Skeletal muscle cell (primary cell): ENCODE results near the gene YY1.
"Not testable (repeated sequence)": the region's sequence is repeated elsewhere in the genome, so short reads cannot be mapped to it uniquely, and the experiment has no call there.

Source experiments
- DNase-seq: peaks from one replicate; pipeline ENCODE4 v3.0.0-alpha.2; 2010; ENCODE audit warnings: low read depth
- H3K4me3 ChIP-seq: 2 replicates; pipeline ENCODE4 v1.5.1; 2011; ENCODE audit warnings: low read depth, mild to moderate bottlenecking, control low read depth, low read length, moderate library complexity

YY1 gene

DNA sequence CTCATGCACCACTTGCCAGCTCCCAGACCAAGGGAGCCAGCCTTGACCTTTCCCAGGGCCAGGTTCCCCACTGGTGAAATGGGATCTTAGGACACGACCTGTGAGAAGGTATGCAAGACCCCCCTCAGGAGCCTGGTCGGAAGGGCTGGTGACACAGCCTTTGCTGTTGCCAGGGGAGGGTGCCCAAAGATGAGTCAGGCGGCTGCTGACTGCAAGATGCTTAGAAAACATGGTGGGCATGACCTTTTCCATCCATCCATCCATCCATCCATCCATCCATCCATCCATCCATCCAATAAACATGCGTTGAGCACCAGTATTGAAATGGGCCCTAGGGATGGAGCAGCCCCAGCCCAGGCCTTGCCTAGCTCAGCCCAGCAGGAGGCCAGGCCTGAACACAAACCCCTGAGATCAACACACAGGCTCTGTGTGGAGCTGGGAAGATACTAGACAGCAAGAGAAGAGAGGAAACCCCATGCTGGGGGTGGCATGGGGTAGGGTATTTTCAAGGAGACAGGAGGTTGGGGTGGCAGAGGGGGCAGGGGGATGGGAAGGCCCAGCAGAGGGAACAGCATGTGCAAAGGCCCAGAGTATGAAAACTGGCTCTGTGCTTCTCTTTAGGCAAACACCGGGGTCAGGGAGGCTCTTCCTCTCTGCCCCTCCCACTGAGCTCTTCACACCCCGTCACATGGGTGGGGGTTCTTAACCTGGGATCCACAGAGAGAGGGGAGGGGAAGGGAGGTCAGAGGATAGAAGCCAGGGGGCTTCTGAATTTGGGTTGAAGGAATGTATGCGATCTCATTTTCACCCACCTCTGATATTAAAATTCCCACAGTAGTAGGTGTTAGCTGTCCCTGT lies 26.2 kb upstream of the YY1 start:
- no peak for DNase-seq
- no peak overlapping the region for H3K4me3 ChIP-seq

- peak overlapping the region; percentile 69 for H3K4me3 ChIP-seq
- DNase-seq, result no peak
Observed at GRCh38 chr14:100213587-100213955, 25.4 kb upstream of the YY1 start.

DNA sequence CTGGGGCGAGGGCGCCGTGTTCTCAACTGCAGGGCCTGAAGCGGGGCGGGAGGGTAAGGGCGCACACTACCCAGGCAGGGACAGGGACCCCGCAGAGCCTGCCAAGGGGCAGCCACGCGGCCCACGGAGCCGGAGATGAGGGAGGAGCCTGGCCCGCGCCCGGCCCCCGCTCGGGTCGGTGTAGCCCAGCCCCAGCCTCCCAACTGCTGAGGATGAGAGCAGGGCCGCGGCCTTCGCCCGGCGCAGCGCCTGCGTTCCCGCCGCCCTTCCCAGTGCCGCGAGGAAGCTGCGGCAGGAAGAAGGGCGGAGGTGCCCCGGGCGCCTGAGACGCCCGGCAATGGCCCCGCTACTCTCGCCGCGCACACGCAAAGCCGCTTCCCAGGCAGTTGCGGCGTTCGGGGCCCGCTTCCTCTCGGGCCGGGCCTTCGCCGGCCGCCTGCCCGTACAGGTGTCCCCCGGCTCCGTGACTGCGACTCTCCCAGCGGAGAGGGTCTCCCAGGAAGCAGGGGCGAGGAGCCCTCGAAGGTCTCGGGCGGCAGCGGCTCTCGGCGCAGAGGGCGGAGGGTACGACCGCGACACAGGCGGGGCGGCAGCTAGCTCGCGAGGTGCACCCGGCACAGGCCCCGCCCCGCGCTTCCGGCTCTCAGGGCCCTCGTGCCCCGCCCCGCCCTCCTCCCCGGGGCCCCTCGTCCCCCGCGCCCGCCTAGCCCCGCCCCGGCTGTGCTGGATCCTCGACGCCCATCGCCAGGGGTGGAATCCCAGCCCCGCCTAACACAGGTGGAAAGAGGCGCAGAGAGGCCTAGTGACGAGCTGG lies 24.8 kb upstream of the YY1 start:
- DNase-seq, result no peak
- peak overlapping the region; percentile 69 for H3K4me3 ChIP-seq

- peak overlapping the region; percentile 69 for H3K4me3 ChIP-seq
- no peak for DNase-seq
Observed at GRCh38 chr14:100214770-100215083, 24.2 kb upstream of the YY1 start.

- no peak for DNase-seq
- no peak overlapping the region for H3K4me3 ChIP-seq
Observed at GRCh38 chr14:100215330-100215885, 23.5 kb upstream of the YY1 start.

DNA sequence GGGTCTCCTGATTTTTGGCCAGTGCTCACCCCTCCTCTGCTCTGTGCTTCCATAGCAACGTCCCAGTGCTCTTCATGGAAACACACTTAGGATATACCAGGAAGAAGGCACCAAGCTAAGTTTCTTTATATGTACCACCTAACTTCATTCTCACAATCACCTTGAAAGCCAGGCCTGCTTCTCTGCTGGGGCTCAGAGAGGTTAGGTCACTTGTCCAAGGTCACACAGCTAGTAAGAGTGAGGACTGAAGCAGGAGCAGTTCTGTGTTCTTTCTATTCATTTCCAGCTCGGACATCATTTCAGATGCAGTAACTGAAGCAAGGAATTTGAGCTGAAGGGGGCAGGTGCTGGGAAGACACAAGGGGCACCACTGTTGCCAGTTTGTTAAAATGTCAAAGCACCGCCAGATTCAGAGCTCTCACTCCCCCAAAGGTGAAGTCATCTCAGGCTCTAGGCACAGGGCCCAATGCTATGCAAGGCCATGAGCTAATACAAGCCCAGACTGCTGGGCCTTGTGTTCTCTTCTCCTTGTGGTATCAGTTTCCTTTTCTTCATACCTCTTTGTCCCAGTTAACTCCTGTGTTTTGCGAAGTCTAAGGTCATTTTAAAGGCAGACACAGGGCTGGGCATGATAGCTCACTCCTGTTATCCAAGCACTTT lies 19.7 kb upstream of the YY1 start:
- DNase-seq, result no peak
- no peak overlapping the region for H3K4me3 ChIP-seq

- peak overlapping the region; percentile 51 for H3K4me3 ChIP-seq
- DNase-seq, result peak; percentile 18
Observed at GRCh38 chr14:100221533-100222223, 17.3 kb upstream of the YY1 start.

DNA sequence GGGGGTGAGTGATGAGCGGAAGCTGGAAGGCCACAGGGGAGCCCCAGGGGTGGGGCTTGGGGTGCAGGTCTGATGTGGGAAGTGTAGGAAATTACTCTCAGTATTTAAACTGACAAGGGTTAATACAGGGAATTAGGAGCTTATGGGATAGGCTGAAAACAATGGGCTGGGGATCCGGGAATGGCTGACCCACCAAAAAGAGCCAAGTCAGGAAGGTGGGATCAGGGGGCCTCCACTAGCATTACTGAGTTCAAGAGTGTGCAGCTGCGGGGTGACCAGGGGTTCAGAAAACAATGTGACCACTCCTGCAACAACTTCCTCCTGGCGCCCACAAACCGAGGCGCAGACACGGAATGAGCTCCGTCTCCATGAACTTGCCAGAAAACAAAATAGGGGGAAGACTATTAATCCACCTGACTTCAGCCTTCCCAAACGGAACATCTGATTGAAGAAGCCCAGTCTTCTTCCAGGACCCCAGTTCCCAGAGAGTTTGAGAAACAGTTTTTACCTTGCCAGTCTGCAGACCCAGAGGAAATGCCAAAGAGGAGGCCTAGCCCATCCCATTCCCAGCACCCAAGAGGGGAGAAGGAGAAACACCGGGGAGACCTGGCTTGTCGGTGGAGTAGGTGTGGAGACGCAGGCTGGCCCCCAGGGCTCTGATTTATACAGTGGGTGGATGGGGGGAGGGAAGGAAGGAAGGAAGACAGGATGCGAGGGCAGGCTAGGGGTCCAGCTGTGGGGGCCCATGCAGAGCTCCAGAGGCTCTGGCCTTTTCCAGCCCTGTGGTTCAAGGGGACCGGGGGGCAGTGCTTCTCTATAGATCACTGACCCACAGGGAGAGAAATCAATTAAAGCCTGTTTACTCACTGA lies 16.5 kb upstream of the YY1 start:
- peak overlapping the region; percentile 51 for H3K4me3 ChIP-seq
- no peak for DNase-seq

- no peak overlapping the region for H3K4me3 ChIP-seq
- no peak for DNase-seq
Observed at GRCh38 chr14:100223332-100224201, 15.4 kb upstream of the YY1 start.

DNA sequence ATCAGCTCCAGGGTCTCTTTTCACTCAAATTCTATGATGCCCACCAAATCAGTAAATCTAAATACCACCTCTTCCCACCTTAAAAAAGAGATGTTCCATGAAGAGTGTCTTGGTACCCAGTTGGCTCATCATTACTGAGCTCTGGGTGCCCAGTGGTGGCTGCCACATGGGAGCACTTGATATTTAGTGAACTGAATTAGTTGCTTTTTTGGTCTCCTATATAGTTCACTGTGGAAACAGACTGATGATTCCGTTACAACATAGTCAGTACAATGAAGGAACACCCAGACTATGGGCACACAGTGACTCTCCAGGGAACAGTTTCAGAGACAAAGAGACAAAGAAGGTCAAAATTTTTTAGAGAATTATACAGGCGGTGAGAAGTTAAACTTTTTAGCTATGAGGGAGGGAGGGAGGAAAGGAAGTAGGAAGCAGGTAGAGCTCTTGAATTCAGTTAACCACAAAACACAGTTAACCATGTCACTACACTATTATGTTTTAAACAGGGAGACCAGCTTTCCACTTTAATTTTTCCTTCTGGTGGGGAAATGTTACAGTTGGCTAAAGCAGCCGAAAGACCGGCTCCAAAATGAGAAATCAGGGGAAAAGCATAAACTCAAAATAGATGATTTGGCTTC lies 14.6 kb upstream of the YY1 start:
- DNase-seq, result no peak
- H3K4me3 ChIP-seq, result no peak overlapping the region

DNA sequence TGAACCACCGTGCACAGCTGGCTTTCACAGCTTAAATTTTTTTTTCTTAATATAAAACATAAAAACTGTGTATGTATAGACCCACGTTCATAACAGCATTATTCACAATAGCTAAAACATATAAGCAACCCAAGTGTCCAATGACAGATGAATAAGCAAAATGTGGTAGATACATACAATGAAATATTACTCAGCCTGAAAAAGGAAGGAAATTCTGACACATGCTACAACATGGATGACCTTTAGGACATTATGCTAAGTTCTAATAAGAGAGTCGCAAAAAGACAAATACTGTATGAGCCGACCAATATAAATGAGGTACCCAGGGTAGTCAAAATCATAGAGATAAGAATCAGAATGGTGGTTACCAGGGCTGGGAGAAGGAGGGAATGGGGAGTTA lies 13.8 kb upstream of the YY1 start:
- no peak overlapping the region for H3K4me3 ChIP-seq
- DNase-seq, result no peak

DNA sequence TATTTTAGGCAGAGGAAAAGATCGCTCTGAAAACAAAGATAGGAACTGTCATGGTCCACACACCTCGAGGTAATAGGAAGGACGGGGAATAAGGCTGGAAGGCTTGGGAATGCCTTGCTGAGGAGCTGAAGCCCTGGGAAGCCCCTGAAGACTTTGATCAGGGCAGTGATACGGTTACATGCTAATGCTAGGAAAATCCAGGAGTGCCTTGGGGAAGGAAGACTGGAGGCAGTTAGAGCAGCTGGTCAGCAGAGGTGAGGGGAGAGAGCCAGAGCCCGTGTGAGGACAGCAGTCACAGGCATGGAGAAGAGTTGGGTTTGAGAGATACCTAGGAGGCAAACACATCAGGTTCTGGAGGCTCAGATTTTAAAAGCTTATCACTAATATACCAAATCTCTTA lies 8.6 kb upstream of the YY1 start:
- H3K4me3 ChIP-seq, result no peak overlapping the region
- DNase-seq, result no peak

DNA sequence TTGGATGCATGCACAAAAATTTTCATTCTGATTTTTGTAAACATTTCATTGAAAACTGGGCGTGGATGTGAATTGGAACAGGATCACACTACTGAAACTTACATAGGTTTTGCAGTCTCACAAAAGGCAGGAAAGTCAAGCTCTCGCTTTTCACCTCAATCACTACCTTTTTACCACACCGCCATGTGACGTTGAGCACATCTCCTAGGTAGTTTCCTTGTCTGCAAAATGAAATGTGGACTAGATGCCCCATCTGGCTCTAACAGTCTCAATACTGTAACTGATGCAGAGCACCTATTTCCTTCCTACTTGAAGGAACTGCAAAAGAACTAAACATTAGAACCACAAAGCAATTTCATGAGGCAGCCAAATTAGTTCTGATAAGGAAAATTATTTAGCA lies 4.4 kb upstream of the YY1 start:
- H3K4me3 ChIP-seq, result no peak overlapping the region

GRCh38 chr14:100236271-100236818 lies 2.6 kb upstream of the YY1 start:
- DNase-seq, H3K4me3 ChIP-seq: not testable (repeated sequence)

More for the DNA sequence above, 4.4 kb upstream of the YY1 start:
- DNase-seq, result no peak

DNA sequence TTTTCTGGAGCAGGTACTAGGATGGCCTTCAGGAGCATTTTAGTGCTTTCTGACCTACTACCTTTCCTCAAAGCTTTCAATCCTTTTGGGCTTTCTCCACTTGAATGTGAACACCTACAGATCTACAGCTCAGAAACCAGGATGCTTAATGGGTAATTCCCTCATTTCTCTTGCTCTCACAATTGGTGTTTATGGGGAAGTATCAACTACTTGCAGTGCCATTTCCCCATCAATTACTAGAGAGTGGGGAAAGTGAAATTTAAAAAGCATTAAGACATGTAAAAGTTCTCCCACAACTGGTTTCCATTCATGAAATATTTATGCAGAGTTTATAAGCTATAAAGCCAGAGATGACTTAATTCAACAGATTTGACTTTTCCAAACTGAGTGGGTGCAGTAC lies 2.1 kb upstream of the YY1 start:
- DNase-seq, result no peak
- H3K4me3 ChIP-seq, result peak overlapping the region; percentile 53

- H3K4me3 ChIP-seq, result peak overlapping the region; percentile 53
- no peak for DNase-seq
Observed at GRCh38 chr14:100237735-100238418, 1.1 kb upstream of the YY1 start.
